T-helper 2 cell (primary cell): ENCODE measurements around the gene PRKG1.

Experiments used
- DNase-seq, 5 experiments: peaks; one replicate each; pipeline versions ENCODE4 v3.0.0 to v3.0.0-alpha.2; 2012 to 2022

Gene PRKG1

GRCh38 chr10:51077074-51077473 is 2.8 kb downstream of the PRKG1 start:
- DNase-seq, result no peak

GRCh38 chr10:51077507-51077906 is 3.2 kb downstream of the PRKG1 start:
- DNase-seq, result no peak

- no peak for DNase-seq
Observed at GRCh38 chr10:51079331-51079730, 5.0 kb downstream of the PRKG1 start.

- no peak for DNase-seq
Observed at GRCh38 chr10:51079766-51080165, 5.5 kb downstream of the PRKG1 start.

- no peak for DNase-seq
Observed at GRCh38 chr10:51080311-51081006, 6.2 kb downstream of the PRKG1 start.

GRCh38 chr10:51082857-51083256 is 8.6 kb downstream of the PRKG1 start:
- no peak for DNase-seq

GRCh38 chr10:51083356-51083853 is 9.1 kb downstream of the PRKG1 start:
- no peak for DNase-seq

- DNase-seq, result no peak
Observed at GRCh38 chr10:51085204-51085603, 10.9 kb downstream of the PRKG1 start.

GRCh38 chr10:51086710-51087109 is 12.4 kb downstream of the PRKG1 start:
- no peak for DNase-seq

GRCh38 chr10:51087114-51087513 is 12.8 kb downstream of the PRKG1 start:
- no peak for DNase-seq

GRCh38 chr10:51090190-51090589 is 15.9 kb downstream of the PRKG1 start:
- no peak for DNase-seq

GRCh38 chr10:51092402-51092801 is 18.1 kb downstream of the PRKG1 start:
- no peak for DNase-seq

GRCh38 chr10:51095444-51095843 is 21.2 kb downstream of the PRKG1 start:
- DNase-seq, result no peak

GRCh38 chr10:51097546-51097945 is 23.3 kb downstream of the PRKG1 start:
- no peak for DNase-seq

GRCh38 chr10:51100221-51100620 is 25.9 kb downstream of the PRKG1 start:
- DNase-seq, result no peak

GRCh38 chr10:51103554-51104217 is 29.4 kb downstream of the PRKG1 start:
- no peak for DNase-seq

- DNase-seq, result no peak
Observed at GRCh38 chr10:51106311-51106945, 32.1 kb downstream of the PRKG1 start.

GRCh38 chr10:51108406-51108805 is 34.1 kb downstream of the PRKG1 start:
- no peak for DNase-seq

GRCh38 chr10:51109801-51110533 is 35.7 kb downstream of the PRKG1 start:
- no peak for DNase-seq

- no peak for DNase-seq
Observed at GRCh38 chr10:51112013-51112412, 37.7 kb downstream of the PRKG1 start.

- DNase-seq, result no peak
Observed at GRCh38 chr10:51113007-51113406, 38.7 kb downstream of the PRKG1 start.

- no peak for DNase-seq
Observed at GRCh38 chr10:51117053-51117660, 42.9 kb downstream of the PRKG1 start.

- no peak for DNase-seq
Observed at GRCh38 chr10:51117794-51118193, 43.5 kb downstream of the PRKG1 start.
